Measurements from ENCODE around the gene ABI1.

- TF ChIP-seq CTCF (conservative IDR thresholded peaks at IDR 0.05; ENCODE audit: low read length) (no peak), EZH2phosphoT487 (IDR thresholded peaks at IDR 0.05; ENCODE audit: borderline replicate concordance, low read depth, low read length) (no peak)
Measured at GRCh38 chr10:26721561-26721960, 139.2 kb downstream of the ABI1 start.

Measured in OCI-LY7 (cell line).